Activated T-cell treated with anti-CD3 and anti-CD28 coated beads, Interleukin-2, amount 50 U/mL, for 4 hours (primary cell): Measurements from ENCODE around the gene SPECC1. TPM values are rescaled to one million over a fixed set of nuclear protein-coding genes. Genes with fewer than 3 reads are reported as not detected.
"Not testable (repeated sequence)": the region's sequence is repeated elsewhere in the genome, so short reads cannot be mapped to it uniquely, and the experiment has no call there.

Experiments used
- ATAC-seq, 2 donors: fragments of 200-7000 bp; cut with Tn5 transposase; one replicate each; pipeline ENCODE4 v1.10.0; 2021
- DNase-seq: peaks from one replicate; pipeline ENCODE4 v3.0.0-alpha.2; 2020
- H3K27me3 Mint-ChIP-seq: one replicate; pipeline ENCODE4 v1.8.0; 2021; ENCODE audit warnings: low read depth, mixed read lengths
- H3K36me3 Mint-ChIP-seq: one replicate; pipeline ENCODE4 v1.8.0; 2022; ENCODE audit warnings: mixed read lengths; ENCODE audit not compliant: insufficient read depth
- H3K4me1 Mint-ChIP-seq: one replicate; pipeline ENCODE4 v1.8.0; 2021; ENCODE audit warnings: low read depth, mixed read lengths
- H3K4me3 Mint-ChIP-seq: one replicate; pipeline ENCODE4 v1.8.0; 2021; ENCODE audit warnings: mild to moderate bottlenecking, moderate library complexity, mixed read lengths
- H3K9me3 Mint-ChIP-seq: one replicate; pipeline ENCODE4 v1.8.0; 2021; ENCODE audit warnings: mixed read lengths
- total RNA-seq, 3 donors: library from RNA; stranded (reverse); gene quantifications; one replicate each; pipeline ENCODE4 v1.2.1, GENCODE V29; 2021

SPECC1 gene
- total RNA-seq, 3 donors from 2014 or later: 3.8 to 7.0 (median 3.9) TPM

DNA sequence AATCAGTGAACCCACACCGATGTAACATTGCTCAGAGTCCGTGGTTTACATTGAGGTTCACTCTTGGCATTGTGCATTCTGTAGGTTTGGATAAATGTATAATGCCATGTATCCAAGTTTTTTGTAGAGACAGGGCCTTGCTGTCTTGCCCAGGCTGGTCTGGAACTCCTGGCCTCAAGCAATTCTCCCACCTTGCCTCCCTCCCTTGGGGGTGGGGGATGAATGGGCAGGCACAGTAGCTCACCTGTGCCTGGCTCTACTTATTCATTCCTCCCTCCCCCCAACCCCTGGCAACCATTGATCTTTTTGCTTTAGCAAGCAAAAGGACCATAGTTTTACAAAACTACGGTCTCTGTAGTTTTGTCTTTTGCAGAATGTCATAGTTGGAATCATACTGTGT lies 181.4 kb downstream of the SPECC1 start:
- no peak for DNase-seq
- Mint-ChIP-seq H3K4me1 (no peaks in the 10 kb centered on the region), H3K36me3 (no peaks in the 10 kb centered on the region), H3K27me3 (no peaks in the 10 kb centered on the region), H3K9me3 (no peaks in the 10 kb centered on the region), H3K4me3 (no peak overlapping the region)
- ATAC-seq: no peak

DNA sequence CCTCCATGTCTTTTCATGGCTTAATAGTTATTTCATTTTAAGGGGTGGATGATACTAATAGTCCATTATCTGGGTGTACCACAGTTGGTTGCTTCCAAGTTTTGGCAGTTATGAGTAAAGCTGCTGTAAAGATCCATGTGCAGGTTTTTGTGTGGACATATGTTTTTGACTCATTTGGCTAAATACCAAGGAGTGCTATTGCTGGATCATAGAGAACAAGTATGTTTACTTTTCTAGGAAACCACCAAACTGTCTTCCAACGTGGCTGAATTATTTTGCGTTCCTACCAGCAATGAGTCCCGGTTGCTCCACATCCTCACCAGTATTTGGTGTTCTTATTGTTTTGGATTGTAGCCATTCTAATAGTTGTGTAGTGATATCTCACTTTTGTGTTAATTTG lies 181.9 kb downstream of the SPECC1 start:
- Mint-ChIP-seq H3K4me3 (no peak overlapping the region), H3K9me3 (no peaks in the 10 kb centered on the region), H3K4me1 (no peaks in the 10 kb centered on the region), H3K36me3 (no peaks in the 10 kb centered on the region), H3K27me3 (no peaks in the 10 kb centered on the region)
- no peak for ATAC-seq
- DNase-seq: no peak

DNA sequence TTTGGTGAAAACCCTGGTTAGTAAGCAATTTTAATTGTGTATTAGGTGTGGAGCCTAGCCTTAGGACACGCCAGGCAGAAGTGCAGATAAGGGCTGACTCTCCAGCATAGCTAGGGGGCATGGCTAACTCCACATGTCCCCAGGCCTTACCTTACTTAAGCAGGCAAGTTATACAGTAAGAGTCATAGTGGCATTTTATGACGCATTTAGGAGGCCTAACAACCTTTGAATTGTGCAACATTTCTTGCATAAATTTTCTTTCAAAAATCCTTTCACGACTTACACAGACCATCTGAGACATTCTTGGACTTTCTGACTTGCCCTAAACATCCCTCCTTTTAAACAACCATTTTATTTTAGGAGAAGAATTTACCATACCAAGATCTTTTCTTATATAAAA lies 187.1 kb downstream of the SPECC1 start:
- H3K4me1 Mint-ChIP-seq, ATAC-seq, H3K27me3 Mint-ChIP-seq, H3K36me3 Mint-ChIP-seq, DNase-seq, H3K9me3 Mint-ChIP-seq, H3K4me3 Mint-ChIP-seq: not testable (repeated sequence)

DNA sequence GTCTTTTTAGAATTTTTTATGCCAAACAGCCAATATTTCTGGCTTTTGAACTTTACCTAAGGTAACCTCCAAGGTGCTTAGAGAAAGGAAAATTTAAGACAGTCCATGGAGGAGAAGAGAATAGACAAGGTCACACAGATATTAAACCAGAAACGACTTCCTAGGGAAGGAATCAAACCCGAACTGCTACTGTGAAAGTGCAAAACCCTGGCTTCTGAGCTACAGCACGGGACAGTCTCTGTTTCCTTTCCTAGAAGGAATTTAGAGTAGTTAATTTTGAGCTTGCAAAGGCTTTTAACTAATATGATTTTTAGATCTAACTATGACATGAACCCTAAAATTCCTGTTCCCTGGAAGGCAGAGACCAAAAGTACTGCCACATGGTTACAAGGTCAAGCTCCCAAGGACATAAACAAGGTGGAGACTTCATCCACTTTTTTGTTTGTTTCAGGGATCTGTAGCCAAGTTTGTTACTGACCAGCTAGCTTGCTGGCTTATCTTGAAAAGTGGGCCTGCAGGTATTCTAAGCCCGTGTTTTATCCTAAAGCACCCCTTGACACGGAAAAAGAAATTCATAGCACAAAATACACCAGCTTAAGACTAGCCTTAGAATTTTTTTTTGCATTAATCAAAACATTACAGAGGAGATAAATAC lies 188.2 kb downstream of the SPECC1 start:
- no peaks in the 10 kb centered on the region for H3K36me3 Mint-ChIP-seq
- no peaks in the 10 kb centered on the region for H3K4me1 Mint-ChIP-seq
- DNase-seq (no peak), ATAC-seq (no peak)
- peaks cover 4% of the 10 kb centered on the region for H3K9me3 Mint-ChIP-seq
- no peak overlapping the region for H3K4me3 Mint-ChIP-seq
- H3K27me3 Mint-ChIP-seq: no peaks in the 10 kb centered on the region

DNA sequence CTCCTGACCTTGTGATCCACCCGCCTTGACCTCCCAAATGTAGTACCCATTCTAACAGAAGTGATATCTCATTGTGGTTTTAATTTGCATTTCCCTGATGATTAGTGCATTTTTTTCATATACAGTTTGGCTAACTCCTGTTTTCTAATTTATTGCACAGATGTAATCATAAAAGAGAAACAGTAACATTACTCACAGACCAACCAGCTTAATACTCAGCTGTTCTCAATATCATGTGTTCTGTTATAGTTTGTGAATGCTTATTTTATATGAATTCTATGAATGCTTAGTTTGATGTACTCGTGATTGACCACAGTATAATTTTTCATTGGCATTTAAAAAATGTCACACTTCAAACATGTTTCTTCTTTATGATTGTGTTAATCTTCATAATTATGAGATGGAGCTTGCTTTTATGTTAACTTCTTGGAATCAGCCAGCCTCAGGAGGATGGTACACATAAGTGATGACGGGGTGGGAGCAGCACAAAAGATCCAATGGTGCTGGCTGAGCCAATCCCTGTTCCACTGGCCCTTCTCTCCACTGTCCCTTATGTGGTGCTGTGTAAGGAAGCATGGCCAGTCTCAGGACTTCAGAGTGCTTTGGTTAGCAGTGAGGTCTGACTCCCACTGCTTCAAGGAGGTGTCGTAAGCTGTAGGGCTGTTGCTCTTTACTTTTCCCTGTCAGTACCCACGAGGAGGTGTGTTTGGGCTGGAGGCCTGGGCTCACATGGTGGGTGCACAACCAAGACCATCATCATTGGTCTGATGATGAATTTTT lies 191.0 kb downstream of the SPECC1 start:
- Mint-ChIP-seq H3K27me3 (no peaks in the 10 kb centered on the region), H3K36me3 (no peaks in the 10 kb centered on the region), H3K4me1 (peaks cover 2% of the 10 kb centered on the region), H3K4me3 (no peak overlapping the region), H3K9me3 (peaks cover 4% of the 10 kb centered on the region)
- DNase-seq (no peak), ATAC-seq (no peak)

GRCh38 chr17:20200865-20201458 lies 191.8 kb downstream of the SPECC1 start:
- Mint-ChIP-seq H3K27me3 (no peaks in the 10 kb centered on the region), H3K4me1 (peaks cover 9% of the 10 kb centered on the region), H3K4me3 (no peak overlapping the region), H3K36me3 (no peaks in the 10 kb centered on the region), H3K9me3 (peaks cover 4% of the 10 kb centered on the region)
- ATAC-seq: no peak
- DNase-seq: no peak

DNA sequence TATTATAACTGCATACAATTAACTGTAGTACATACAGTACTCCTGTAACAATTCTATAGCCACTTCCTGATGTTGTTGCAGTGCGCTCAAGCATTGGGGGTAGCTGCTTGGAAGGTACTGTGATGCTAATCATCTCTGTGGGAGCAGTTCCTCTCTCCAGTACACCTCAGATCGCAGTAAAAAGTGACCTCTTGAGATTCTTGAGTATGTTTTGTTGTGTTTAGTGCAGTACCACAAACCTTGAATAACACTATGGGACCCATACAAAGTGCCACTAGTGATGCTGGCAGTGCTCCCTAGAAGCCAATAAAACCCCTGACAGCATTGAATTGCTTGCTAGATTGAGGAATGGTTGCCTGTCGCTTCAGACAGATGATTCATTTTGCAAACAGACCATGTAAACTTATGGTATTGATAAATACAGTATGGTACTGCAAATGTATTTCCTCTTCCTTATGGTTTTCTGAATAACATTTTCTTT lies 193.0 kb downstream of the SPECC1 start:
- Mint-ChIP-seq H3K36me3 (no peaks in the 10 kb centered on the region), H3K4me3 (no peak overlapping the region), H3K27me3 (no peaks in the 10 kb centered on the region), H3K9me3 (peaks cover 4% of the 10 kb centered on the region), H3K4me1 (peaks cover 19% of the 10 kb centered on the region)
- no peak for ATAC-seq
- no peak for DNase-seq

GRCh38 chr17:20203018-20203417 lies 193.9 kb downstream of the SPECC1 start:
- no peak for ATAC-seq
- Mint-ChIP-seq H3K27me3 (no peaks in the 10 kb centered on the region), H3K36me3 (no peaks in the 10 kb centered on the region), H3K9me3 (peaks cover 3% of the 10 kb centered on the region), H3K4me1 (peaks cover 19% of the 10 kb centered on the region), H3K4me3 (no peak overlapping the region)
- DNase-seq: no peak

DNA sequence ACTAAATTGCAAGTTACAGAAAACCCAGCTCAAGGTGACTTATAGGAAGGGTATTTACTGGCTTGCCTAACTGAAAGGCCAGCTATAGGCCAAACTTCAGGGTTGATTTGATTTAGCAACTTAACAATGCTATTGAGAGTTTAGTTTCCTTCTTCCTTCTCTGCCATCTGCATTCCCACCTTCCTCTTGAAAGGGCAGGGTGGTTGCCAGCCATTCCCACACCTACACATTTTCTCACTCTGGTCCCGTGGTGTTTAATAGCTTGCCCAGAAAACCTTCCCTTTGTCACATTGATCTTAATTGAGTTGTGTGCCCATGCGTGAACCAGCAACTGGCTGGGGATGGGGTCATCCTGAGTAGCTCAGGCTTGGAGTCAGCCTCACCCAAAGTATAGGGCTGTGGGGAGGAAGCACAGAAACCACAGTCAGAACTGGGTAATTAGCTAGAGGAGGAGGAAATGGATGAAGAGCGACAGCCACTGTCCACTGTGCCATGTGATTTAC lies 194.7 kb downstream of the SPECC1 start:
- DNase-seq (no peak), ATAC-seq (no peak)
- no peak overlapping the region for H3K4me3 Mint-ChIP-seq
- no peaks in the 10 kb centered on the region for H3K27me3 Mint-ChIP-seq
- no peaks in the 10 kb centered on the region for H3K9me3 Mint-ChIP-seq
- no peaks in the 10 kb centered on the region for H3K36me3 Mint-ChIP-seq
- peaks cover 19% of the 10 kb centered on the region for H3K4me1 Mint-ChIP-seq

- no peak for ATAC-seq
Observed at GRCh38 chr17:20205609-20206008, 196.4 kb downstream of the SPECC1 start.

DNA sequence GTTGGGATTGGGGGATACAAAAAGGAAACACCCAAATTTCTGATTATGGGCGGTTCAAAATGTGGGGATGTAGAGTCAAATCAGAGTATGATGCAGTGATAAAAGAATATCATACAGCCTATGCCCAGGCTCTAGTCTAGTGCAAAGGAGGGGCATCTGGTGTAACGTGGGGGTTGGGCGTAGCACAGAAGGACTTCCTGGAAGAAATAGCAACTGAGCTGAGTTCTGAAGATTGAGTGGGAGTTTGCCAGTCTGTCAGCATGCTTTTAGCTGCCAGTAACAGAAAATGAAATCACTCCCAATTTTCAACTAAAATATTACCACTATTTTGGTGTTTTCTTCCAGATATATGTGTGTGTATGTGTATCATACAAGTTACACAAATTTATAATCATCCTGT lies 196.9 kb downstream of the SPECC1 start:
- peaks cover 19% of the 10 kb centered on the region for H3K4me1 Mint-ChIP-seq

More at GRCh38 chr17:20205609-20206008, 196.4 kb downstream of the SPECC1 start:
- no peaks in the 10 kb centered on the region for H3K27me3 Mint-ChIP-seq
- no peaks in the 10 kb centered on the region for H3K9me3 Mint-ChIP-seq
- no peak overlapping the region for H3K4me3 Mint-ChIP-seq
- no peaks in the 10 kb centered on the region for H3K36me3 Mint-ChIP-seq
- DNase-seq: no peak
- H3K4me1 Mint-ChIP-seq: peaks cover 19% of the 10 kb centered on the region

DNA sequence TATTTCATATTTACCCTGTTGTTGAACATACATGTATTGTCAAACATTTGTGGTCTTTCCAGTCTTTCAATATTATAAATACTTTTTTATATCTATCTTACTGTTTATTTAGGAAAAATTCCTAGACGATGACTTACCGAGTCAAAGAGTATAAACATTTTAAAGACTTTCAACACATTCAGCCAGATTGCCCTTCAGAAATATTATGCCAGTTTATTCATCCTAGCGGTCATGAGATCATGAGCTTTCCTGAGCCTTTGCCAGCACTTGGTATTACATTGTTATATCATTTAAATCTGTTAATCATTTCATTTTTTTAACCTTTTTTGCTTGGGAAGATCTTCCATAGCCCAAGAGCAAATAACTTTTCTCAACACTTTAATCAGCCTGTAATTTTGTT lies 197.4 kb downstream of the SPECC1 start:
- no peak for ATAC-seq
- H3K36me3 Mint-ChIP-seq: no peaks in the 10 kb centered on the region
- no peaks in the 10 kb centered on the region for H3K27me3 Mint-ChIP-seq
- no peak overlapping the region for H3K4me3 Mint-ChIP-seq
- no peak for DNase-seq
- H3K9me3 Mint-ChIP-seq: no peaks in the 10 kb centered on the region
- H3K4me1 Mint-ChIP-seq: peaks cover 19% of the 10 kb centered on the region

More for the DNA sequence above, 196.9 kb downstream of the SPECC1 start:
- Mint-ChIP-seq H3K36me3 (no peaks in the 10 kb centered on the region), H3K27me3 (no peaks in the 10 kb centered on the region), H3K4me3 (no peak overlapping the region), H3K9me3 (no peaks in the 10 kb centered on the region)
- DNase-seq: no peak
- ATAC-seq: peak; percentile 75

DNA sequence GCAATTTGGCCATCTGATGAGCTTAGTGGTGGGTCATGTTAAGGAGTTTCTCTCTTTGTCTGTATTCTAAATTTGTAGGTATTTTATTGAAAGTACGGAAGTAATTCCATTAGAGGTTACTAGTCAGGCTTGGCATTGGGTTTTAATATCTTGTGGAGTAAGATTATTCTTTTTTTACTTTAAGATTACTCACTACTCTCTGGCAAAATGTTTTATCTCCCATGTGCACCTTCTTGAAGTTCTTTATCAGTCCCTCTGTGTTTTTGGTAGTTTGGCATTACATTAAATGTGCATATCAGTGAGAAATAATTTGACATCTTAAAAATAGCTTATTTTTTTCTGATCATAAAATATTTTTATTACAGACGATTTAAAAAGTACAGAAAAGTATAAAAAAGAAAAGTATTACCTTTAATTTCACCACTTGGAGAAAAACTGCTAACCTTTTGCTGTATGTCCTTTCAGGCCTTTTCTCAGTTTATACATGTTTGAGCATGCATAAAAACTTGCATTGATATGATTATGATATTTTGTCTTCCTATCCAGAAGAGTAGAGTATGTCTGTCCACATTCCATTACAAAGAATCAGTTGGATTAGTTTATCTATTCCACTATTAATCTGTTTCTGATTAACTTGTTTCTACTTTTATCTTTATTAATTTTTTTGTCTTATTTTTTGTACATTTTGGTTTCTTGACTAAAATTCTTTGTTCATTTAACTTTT lies 198.3 kb downstream of the SPECC1 start:
- Mint-ChIP-seq H3K36me3 (no peaks in the 10 kb centered on the region), H3K9me3 (no peaks in the 10 kb centered on the region)
- no peak for DNase-seq

DNA sequence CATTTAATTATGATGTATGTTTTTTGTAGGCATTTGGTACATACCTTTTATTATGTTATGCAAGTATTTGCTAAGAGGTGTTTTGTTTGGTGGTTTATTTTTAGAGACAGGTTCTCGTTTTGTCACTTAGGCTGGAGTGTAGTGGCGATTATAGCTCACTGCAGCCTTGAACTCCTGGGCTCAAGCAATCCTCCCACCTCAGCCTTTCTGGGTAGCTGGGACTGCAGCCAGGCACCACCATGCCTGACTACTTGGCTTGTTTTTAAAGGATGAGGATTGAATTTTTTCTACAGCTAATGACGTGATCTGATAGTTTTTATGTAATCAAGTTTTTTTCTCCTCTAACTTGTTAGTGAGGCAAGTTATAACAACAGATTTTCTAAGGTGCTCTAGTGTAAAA lies 199.6 kb downstream of the SPECC1 start:
- H3K4me1 Mint-ChIP-seq: peaks cover 19% of the 10 kb centered on the region

More for the DNA sequence above, 198.3 kb downstream of the SPECC1 start:
- Mint-ChIP-seq H3K4me3 (no peak overlapping the region), H3K27me3 (no peaks in the 10 kb centered on the region), H3K4me1 (peaks cover 19% of the 10 kb centered on the region)
- no peak for ATAC-seq

More for the DNA sequence above, 199.6 kb downstream of the SPECC1 start:
- H3K4me3 Mint-ChIP-seq: no peak overlapping the region
- no peaks in the 10 kb centered on the region for H3K9me3 Mint-ChIP-seq
- H3K36me3 Mint-ChIP-seq: no peaks in the 10 kb centered on the region
- ATAC-seq (no peak), DNase-seq (no peak)
- no peaks in the 10 kb centered on the region for H3K27me3 Mint-ChIP-seq
